Hepatocyte (in vitro differentiated cells): ENCODE measurements around the gene NPLOC4.

Experiments
- EZH2 ChIP-seq: fragments of 200-600 bp; sonication (generic); IDR thresholded peaks from 2 replicates; pipeline ENCODE4 v1.6.1; 2016; ENCODE audit warnings: antibody characterized with exemption, mild to moderate bottlenecking, borderline replicate concordance
- EZH2phosphoT487 ChIP-seq: fragments of 200-600 bp; sonication (generic); IDR thresholded peaks from one replicate; pipeline ENCODE4 v1.6.1; 2018; ENCODE audit warnings: antibody characterized with exemption, mild to moderate bottlenecking, low read depth, moderate library complexity; ENCODE audit not compliant: unreplicated experiment, severe bottlenecking
- TF ChIP-seq, protein P1 (sequence below): fragments of 200-600 bp; sonication (generic); IDR thresholded peaks from 2 replicates; pipeline ENCODE4 v1.5.1; 2016; ENCODE audit warnings: antibody characterized with exemption, mild to moderate bottlenecking; ENCODE audit not compliant: poor library complexity

DNA sequence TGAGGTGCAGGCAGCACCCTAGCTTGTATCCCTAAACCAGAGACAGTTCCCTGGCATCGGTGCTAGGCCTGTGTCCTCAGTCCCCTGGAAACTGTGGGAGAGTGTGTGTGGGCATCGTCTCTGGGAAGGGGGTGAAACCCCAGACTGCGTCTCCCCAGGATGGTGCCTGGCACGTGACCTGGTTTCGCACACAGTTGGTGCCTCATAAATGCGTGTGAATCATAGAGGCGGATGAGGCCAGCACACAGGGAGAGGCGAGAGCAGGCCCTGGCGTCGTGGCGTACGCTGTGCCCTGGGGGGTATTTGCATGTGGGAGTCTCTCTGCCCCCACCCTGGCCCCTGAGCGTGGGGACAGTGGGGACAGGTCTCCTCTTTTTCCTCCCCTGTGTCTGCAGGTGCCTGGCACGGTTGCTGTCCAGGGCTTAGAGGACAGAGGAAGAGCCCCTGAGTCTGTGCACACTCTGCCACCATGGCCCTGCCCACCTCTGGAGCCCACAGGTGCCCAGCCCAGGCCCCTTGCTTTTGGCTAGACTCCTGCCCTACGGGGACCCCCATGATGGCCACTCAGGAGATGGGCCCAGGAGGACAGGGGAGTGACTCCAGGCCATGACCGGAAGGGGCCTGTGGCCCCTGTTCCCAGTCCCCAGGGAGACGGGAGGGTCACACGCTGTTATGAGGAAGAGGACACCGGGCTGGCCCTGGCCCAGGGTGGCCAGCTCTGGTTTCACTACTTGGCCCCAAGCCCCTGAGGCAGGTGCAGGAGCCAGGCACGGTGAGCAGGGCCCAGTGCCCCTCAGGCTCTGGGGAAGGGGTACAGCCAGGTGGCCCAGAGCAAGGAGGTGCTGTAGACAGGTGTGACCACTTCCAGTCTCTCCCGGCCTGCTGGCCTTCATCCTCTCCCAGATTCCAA lies 110.0 kb downstream of the NPLOC4 start:
- TF ChIP-seq, protein P1, sequence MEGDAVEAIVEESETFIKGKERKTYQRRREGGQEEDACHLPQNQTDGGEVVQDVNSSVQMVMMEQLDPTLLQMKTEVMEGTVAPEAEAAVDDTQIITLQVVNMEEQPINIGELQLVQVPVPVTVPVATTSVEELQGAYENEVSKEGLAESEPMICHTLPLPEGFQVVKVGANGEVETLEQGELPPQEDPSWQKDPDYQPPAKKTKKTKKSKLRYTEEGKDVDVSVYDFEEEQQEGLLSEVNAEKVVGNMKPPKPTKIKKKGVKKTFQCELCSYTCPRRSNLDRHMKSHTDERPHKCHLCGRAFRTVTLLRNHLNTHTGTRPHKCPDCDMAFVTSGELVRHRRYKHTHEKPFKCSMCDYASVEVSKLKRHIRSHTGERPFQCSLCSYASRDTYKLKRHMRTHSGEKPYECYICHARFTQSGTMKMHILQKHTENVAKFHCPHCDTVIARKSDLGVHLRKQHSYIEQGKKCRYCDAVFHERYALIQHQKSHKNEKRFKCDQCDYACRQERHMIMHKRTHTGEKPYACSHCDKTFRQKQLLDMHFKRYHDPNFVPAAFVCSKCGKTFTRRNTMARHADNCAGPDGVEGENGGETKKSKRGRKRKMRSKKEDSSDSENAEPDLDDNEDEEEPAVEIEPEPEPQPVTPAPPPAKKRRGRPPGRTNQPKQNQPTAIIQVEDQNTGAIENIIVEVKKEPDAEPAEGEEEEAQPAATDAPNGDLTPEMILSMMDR, result no peak
- TF ChIP-seq EZH2 (no peak), EZH2phosphoT487 (no peak)
